H1 (cell line): ENCODE results near the gene NOC2L. TPM values are rescaled to one million over a fixed set of nuclear protein-coding genes. Genes with fewer than 3 reads are reported as not detected.

ENCODE experiments used
- CHD1 ChIP-seq: IDR thresholded peaks from 2 replicates; pipeline ENCODE4 v1.6.1; 2012; ENCODE audit warnings: low read depth, low read length, improper control_type of control experiment
- EZH2 ChIP-seq: fragments of 200-600 bp; sonication (generic); IDR thresholded peaks from 2 replicates; pipeline ENCODE4 v1.7.1; 2012; ENCODE audit warnings: low read depth, mild to moderate bottlenecking, moderate library complexity, low read length, inconsistent platforms; ENCODE audit not compliant: severe bottlenecking
- HDAC2 ChIP-seq, 2 experiments: fragments of 300-600 bp in 1 of 2; sonication (generic) in 1 of 2; IDR thresholded peaks; 2 replicates each; pipeline ENCODE4 v1.6.1; 2011 to 2012; ENCODE audit warnings: low read depth in 2 of 2, low read length in 2 of 2, mild to moderate bottlenecking in 2 of 2, moderate library complexity in 2 of 2, borderline replicate concordance in 1 of 2, inconsistent platforms in 1 of 2
- HDAC6 ChIP-seq: IDR thresholded peaks from one replicate; pipeline ENCODE4 v1.7.1; 2012; ENCODE audit warnings: low read depth, mild to moderate bottlenecking, inconsistent platforms, low read length, moderate library complexity
- MAFK ChIP-seq: IDR thresholded peaks from 2 replicates; pipeline ENCODE4 v1.6.1; 2012; ENCODE audit warnings: low read depth, mild to moderate bottlenecking, improper control_type of control experiment, low read length
- SIX5 ChIP-seq: IDR thresholded peaks from 2 replicates; pipeline ENCODE4 v1.6.1; 2011; ENCODE audit warnings: mild to moderate bottlenecking, low read depth, low read length
- SP1 ChIP-seq: IDR thresholded peaks from 2 replicates; pipeline ENCODE4 v1.6.1; 2011; ENCODE audit warnings: low read depth, low read length
- SP2 ChIP-seq: IDR thresholded peaks from 2 replicates; pipeline ENCODE4 v1.6.1; 2012; ENCODE audit warnings: mild to moderate bottlenecking, low read length, inconsistent platforms
- TBP ChIP-seq: IDR thresholded peaks from 2 replicates; pipeline ENCODE4 v1.6.1; 2011; ENCODE audit warnings: low read depth, low read length, improper control_type of control experiment
- polyA plus RNA-seq, 7 experiments: library from polyadenylated mRNA; depleted of rRNA in 3 of 7; stranded (reverse) in 5 of 7; unstranded in 2 of 7; fragments of >200 nt in 5 of 7; fragments of 200-250 nt in 2 of 7; gene quantifications; 1 replicate in 5 of 7; 2 replicates in 1 of 7; 4 replicates in 1 of 7; pipeline versions ENCODE4 v1.2.1 to v1.2.3, GENCODE V29; 2011 to 2013; ENCODE audit warnings: missing spikeins in 2 of 7, mixed read lengths in 2 of 7
- total RNA-seq: library from RNA; stranded (reverse); fragmentation: NEBNext Ultra II Directional; extraction: Animal tissue kit (Norgen Biotek cat#: 25700); gene quantifications from 2 replicates; pipeline ENCODE4 v1.2.1, GENCODE V29; 2021
- TF ChIP-seq, protein P1 (sequence below): fragments of 300-600 bp; sonication (generic); IDR thresholded peaks from 2 replicates; pipeline ENCODE4 v1.7.1; 2012; ENCODE audit warnings: low read length, moderate library complexity, mild to moderate bottlenecking, inconsistent platforms; ENCODE audit not compliant: insufficient replicate concordance

NOC2L gene
- total and polyA plus RNA-seq, 2 of the 8 experiments (the other 6 are each of a cell fraction or from before 2014, with no cell fraction given), result 74.7 to 130 TPM

DNA sequence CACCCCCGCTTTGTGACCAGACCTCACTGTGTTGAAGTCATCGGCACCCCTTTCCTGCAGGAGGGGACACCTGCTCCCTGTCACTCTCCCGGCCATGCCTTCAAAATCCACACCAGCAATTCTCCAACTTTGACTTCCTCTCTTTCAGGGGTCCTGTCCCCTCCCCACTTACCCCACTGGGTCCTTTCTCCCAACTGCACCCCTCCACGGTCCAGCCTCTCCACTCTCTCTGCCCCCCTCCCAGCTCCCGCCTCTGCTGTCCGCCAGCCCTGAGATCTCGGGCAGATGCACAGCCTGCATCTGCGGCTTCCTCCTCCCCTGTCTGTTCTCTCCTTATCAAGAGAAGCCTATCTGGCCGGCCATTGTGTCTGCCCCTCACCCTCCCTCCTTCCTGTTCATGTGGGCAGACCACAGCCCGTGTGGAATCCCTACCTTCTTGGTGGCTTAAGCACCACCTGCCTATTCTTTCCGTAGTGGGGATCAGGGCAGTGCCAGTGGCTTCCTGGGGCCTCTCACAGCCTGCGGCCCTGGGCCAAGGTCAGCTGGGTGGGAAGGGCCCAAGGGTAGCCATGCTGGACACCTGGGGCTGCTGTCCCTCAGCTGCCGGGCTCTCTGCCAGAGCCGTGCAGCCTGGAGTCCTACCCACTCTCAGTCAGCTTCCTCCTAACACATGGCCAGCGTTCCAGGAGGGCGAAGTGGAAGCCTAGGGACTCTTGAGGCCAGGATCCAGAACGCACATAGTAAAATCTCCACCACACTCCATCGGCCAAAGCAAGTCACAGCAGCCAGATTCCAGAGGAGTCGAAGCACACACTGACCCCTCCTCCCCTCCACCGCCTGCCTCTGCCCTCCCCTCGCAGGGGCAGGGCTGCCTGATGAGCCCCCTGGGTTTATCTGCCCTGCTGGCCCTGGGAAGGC is 46.0 kb upstream of the NOC2L start (continued):
- TF ChIP-seq SIX5 (no peak), SP2 (no peak), MAFK (no peak), SP1 (no peak), EZH2 (no peak), CHD1 (no peak), HDAC2 (IDR thresholded peaks at IDR 0.05; ENCODE audit: borderline replicate concordance in 1 of 2, low read depth in 2 of 2, low read length in 2 of 2) (no peak), TBP (no peak), HDAC6 (no peak)
- TF ChIP-seq, protein P1, sequence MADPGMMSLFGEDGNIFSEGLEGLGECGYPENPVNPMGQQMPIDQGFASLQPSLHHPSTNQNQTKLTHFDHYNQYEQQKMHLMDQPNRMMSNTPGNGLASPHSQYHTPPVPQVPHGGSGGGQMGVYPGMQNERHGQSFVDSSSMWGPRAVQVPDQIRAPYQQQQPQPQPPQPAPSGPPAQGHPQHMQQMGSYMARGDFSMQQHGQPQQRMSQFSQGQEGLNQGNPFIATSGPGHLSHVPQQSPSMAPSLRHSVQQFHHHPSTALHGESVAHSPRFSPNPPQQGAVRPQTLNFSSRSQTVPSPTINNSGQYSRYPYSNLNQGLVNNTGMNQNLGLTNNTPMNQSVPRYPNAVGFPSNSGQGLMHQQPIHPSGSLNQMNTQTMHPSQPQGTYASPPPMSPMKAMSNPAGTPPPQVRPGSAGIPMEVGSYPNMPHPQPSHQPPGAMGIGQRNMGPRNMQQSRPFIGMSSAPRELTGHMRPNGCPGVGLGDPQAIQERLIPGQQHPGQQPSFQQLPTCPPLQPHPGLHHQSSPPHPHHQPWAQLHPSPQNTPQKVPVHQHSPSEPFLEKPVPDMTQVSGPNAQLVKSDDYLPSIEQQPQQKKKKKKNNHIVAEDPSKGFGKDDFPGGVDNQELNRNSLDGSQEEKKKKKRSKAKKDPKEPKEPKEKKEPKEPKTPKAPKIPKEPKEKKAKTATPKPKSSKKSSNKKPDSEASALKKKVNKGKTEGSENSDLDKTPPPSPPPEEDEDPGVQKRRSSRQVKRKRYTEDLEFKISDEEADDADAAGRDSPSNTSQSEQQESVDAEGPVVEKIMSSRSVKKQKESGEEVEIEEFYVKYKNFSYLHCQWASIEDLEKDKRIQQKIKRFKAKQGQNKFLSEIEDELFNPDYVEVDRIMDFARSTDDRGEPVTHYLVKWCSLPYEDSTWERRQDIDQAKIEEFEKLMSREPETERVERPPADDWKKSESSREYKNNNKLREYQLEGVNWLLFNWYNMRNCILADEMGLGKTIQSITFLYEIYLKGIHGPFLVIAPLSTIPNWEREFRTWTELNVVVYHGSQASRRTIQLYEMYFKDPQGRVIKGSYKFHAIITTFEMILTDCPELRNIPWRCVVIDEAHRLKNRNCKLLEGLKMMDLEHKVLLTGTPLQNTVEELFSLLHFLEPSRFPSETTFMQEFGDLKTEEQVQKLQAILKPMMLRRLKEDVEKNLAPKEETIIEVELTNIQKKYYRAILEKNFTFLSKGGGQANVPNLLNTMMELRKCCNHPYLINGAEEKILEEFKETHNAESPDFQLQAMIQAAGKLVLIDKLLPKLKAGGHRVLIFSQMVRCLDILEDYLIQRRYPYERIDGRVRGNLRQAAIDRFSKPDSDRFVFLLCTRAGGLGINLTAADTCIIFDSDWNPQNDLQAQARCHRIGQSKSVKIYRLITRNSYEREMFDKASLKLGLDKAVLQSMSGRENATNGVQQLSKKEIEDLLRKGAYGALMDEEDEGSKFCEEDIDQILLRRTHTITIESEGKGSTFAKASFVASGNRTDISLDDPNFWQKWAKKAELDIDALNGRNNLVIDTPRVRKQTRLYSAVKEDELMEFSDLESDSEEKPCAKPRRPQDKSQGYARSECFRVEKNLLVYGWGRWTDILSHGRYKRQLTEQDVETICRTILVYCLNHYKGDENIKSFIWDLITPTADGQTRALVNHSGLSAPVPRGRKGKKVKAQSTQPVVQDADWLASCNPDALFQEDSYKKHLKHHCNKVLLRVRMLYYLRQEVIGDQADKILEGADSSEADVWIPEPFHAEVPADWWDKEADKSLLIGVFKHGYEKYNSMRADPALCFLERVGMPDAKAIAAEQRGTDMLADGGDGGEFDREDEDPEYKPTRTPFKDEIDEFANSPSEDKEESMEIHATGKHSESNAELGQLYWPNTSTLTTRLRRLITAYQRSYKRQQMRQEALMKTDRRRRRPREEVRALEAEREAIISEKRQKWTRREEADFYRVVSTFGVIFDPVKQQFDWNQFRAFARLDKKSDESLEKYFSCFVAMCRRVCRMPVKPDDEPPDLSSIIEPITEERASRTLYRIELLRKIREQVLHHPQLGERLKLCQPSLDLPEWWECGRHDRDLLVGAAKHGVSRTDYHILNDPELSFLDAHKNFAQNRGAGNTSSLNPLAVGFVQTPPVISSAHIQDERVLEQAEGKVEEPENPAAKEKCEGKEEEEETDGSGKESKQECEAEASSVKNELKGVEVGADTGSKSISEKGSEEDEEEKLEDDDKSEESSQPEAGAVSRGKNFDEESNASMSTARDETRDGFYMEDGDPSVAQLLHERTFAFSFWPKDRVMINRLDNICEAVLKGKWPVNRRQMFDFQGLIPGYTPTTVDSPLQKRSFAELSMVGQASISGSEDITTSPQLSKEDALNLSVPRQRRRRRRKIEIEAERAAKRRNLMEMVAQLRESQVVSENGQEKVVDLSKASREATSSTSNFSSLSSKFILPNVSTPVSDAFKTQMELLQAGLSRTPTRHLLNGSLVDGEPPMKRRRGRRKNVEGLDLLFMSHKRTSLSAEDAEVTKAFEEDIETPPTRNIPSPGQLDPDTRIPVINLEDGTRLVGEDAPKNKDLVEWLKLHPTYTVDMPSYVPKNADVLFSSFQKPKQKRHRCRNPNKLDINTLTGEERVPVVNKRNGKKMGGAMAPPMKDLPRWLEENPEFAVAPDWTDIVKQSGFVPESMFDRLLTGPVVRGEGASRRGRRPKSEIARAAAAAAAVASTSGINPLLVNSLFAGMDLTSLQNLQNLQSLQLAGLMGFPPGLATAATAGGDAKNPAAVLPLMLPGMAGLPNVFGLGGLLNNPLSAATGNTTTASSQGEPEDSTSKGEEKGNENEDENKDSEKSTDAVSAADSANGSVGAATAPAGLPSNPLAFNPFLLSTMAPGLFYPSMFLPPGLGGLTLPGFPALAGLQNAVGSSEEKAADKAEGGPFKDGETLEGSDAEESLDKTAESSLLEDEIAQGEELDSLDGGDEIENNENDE, result no peak
